ENCODE measurements around the gene BRD1.

- TF ChIP-seq CTCF (IDR thresholded peaks at IDR 0.05): no peak
- no peak for TF ChIP-seq POLR2A (IDR thresholded peaks at IDR 0.05)
Observed at GRCh38 chr22:49848690-49849160, 21.1 kb upstream of the BRD1 start.
